Right lobe of liver (tissue), 6 donors: Measurements from ENCODE around the gene SNX9. TPM values are rescaled to one million over a fixed set of nuclear protein-coding genes. Genes with fewer than 3 reads are reported as not detected.

ENCODE experiments used
- ATAC-seq, 4 donors: fragments of 200-7000 bp; cut with Tn5 transposase; one replicate each; pipeline ENCODE4 v1.9.1; 2020; ENCODE audit warnings: mild to moderate bottlenecking in 4 of 4, moderate library complexity in 4 of 4
- DNase-seq, 3 donors: peaks; one replicate each; pipeline ENCODE4 v3.0.0-alpha.2; 2020
- H3K27ac ChIP-seq, 3 donors: fragments of 200-600 bp; one replicate each; pipeline ENCODE4 v1.8.0; 2022
- H3K27me3 ChIP-seq, 2 donors: fragments of 200-600 bp; one replicate each; pipeline ENCODE4 v1.8.0; 2022
- H3K36me3 ChIP-seq, 4 donors: fragments of 200-600 bp; sonication (generic) in 1 of 4; one replicate each; pipeline versions ENCODE4 v1.5.1 to v1.8.0; 2017 to 2022; ENCODE audit warnings: control low read depth in 1 of 4
- H3K4me1 ChIP-seq, 4 donors: fragments of 200-600 bp; sonication (generic) in 1 of 4; one replicate each; pipeline versions ENCODE4 v1.5.1 to v1.8.0; 2017 to 2022; ENCODE audit warnings: control low read depth in 1 of 4
- H3K4me3 ChIP-seq, 3 donors: fragments of 200-600 bp; one replicate each; pipeline ENCODE4 v1.8.0; 2022
- H3K9me3 ChIP-seq, 4 donors: fragments of 200-600 bp; sonication (generic) in 1 of 4; one replicate each; pipeline versions ENCODE4 v1.5.1 to v1.8.0; 2017 to 2022; ENCODE audit warnings: control low read depth in 1 of 4
- CTCF ChIP-seq, 4 donors: fragments of 200-600 bp in 3 of 4; fragments of 450-650 bp in 1 of 4; IDR thresholded peaks; one replicate each; pipeline versions ENCODE4 v1.5.1 to v1.8.0; 2016 to 2022; ENCODE audit warnings: antibody characterized with exemption in 4 of 4, mild to moderate bottlenecking in 2 of 4
- POLR2A ChIP-seq: fragments of 450-650 bp; IDR thresholded peaks from one replicate; pipeline ENCODE4 v1.6.1; 2017; ENCODE audit warnings: antibody characterized with exemption, mild to moderate bottlenecking
- WGBS: methylation state at CpG from one replicate; pipeline ENCODE4 v1.1.6; 2018; ENCODE audit warnings: low coverage, low lambda C conversion rate; ENCODE audit not compliant: insufficient coverage; ENCODE audit errors: missing lambda C conversion rate; 5-methylcytosine and 5-hydroxymethylcytosine counted together
- intact Hi-C, 2 donors: fragments of 100-400 bp; cut with DNase I; formaldehyde crosslinking; loops; one replicate each; pipeline versions ENCODE4 v1.11.2 to v1.14.1; 2022
- total RNA-seq, 6 experiments: library from RNA; depleted of rRNA in 2 of 6; stranded (reverse); fragments of >200 nt in 2 of 6; fragmentation: NEBNext Ultra II Directional in 3 of 6; extraction: Animal tissue kit (Norgen Biotek cat#: 25700) in 3 of 6; gene quantifications; one replicate each; pipeline versions ENCODE4 v1.1.0 to v1.2.4, GENCODE V29; 2016 to 2023
- donor health status: DM: no; HTN: yes; CAD: no.
- donor health status: DM: no; HTN: no; CAD: no.
- donor health status: DM: no; HTN: no; CAD: no.
- donor health status: DM: no; HTN: yes; CAD: no.
- donor health status: DM: no; HTN: yes; CAD: no.

Gene SNX9
- total RNA-seq, 6 experiments from 2014 or later: 24.6 to 38.0 (median 29.3) TPM

- no peaks in the 10 kb centered on the region for H3K4me1 ChIP-seq
- DNase-seq (no peak), ATAC-seq (no peak)
- peaks cover 0 to 4% (median 0%) of the 10 kb centered on the region in 4 donors for H3K9me3 ChIP-seq
- no peaks in the 10 kb centered on the region for H3K36me3 ChIP-seq
- intact Hi-C loops: no loop called here
- WGBS: 89% methylated on average over 5 of the region's 5 CpGs
- H3K27ac ChIP-seq: no peak overlapping the region
- no peak for TF ChIP-seq POLR2A
- no peak for TF ChIP-seq CTCF (IDR thresholded peaks at IDR 0.05)
- H3K4me3 ChIP-seq: no peak overlapping the region
- H3K27me3 ChIP-seq: no peaks in the 10 kb centered on the region
These were observed 138.2 kb downstream of the SNX9 start for GRCh38 chr6:157961153-157961831.

- no peak for DNase-seq
- TF ChIP-seq POLR2A: no peak
- TF ChIP-seq CTCF (IDR thresholded peaks at IDR 0.05): no peak
These were observed 139.0 kb downstream of the SNX9 start for GRCh38 chr6:157961832-157962575.

GRCh38 chr6:157962601-157963302, 139.7 kb downstream of the SNX9 start:
- no peak overlapping the region for H3K4me3 ChIP-seq
- no peak for TF ChIP-seq POLR2A
- no peak for TF ChIP-seq CTCF (IDR thresholded peaks at IDR 0.05)
- ATAC-seq (peak in 1 of 4 donors; percentile 17), DNase-seq (no peak)
- no peaks in the 10 kb centered on the region for H3K4me1 ChIP-seq
- peaks cover 0 to 4% (median 0%) of the 10 kb centered on the region in 4 donors for H3K9me3 ChIP-seq
- H3K27me3 ChIP-seq: no peaks in the 10 kb centered on the region
- intact Hi-C loops: no loop called here
- H3K36me3 ChIP-seq: no peaks in the 10 kb centered on the region
- WGBS: 72% methylated on average over 10 of the region's 12 CpGs
- no peak overlapping the region for H3K27ac ChIP-seq

More at GRCh38 chr6:157961832-157962575, 139.0 kb downstream of the SNX9 start:
- intact Hi-C loops: no loop called here
- WGBS: 83% methylated on average over 12 of the region's 13 CpGs
- no peaks in the 10 kb centered on the region for H3K4me1 ChIP-seq
- H3K9me3 ChIP-seq: peaks cover 0 to 4% (median 0%) of the 10 kb centered on the region in 4 donors
- no peaks in the 10 kb centered on the region for H3K36me3 ChIP-seq
- H3K4me3 ChIP-seq: no peak overlapping the region
- H3K27ac ChIP-seq: no peak overlapping the region
- H3K27me3 ChIP-seq: no peaks in the 10 kb centered on the region
- ATAC-seq: no peak

GRCh38 chr6:157964100-157964499, 141.1 kb downstream of the SNX9 start:
- Histone ChIP-seq H3K4me3 (no peak overlapping the region), H3K27me3 (no peaks in the 10 kb centered on the region), H3K27ac (no peak overlapping the region), H3K9me3 (no peaks in the 10 kb centered on the region), H3K36me3 (no peaks in the 10 kb centered on the region), H3K4me1 (no peaks in the 10 kb centered on the region)
- intact Hi-C loops: no loop called here
- 70% methylated on average over 3 of the region's 3 CpGs for WGBS
- no peak for DNase-seq
- no peak for TF ChIP-seq POLR2A
- TF ChIP-seq CTCF (IDR thresholded peaks at IDR 0.05): no peak
- no peak for ATAC-seq
